COR-L47 (cell line): ENCODE data around the gene AMZ2.
"Not testable (repeated sequence)": the region's sequence is repeated elsewhere in the genome, so short reads cannot be mapped to it uniquely, and the experiment has no call there.

Experiments used
- DNase-seq: peaks from one replicate; lab custom pipeline; 2025; lab: John Stamatoyannopoulos, UW

Gene AMZ2

GRCh38 chr17:68220786-68221185 lies 27.1 kb upstream of the AMZ2 start:
- not testable (repeated sequence) for DNase-seq

GRCh38 chr17:68221786-68222185 lies 26.1 kb upstream of the AMZ2 start:
- no peak for DNase-seq

- DNase-seq: no peak
These were observed 25.2 kb upstream of the AMZ2 start for GRCh38 chr17:68222606-68223005.

- DNase-seq: not testable (repeated sequence)
These were observed 22.8 kb upstream of the AMZ2 start for GRCh38 chr17:68225055-68225454.

GRCh38 chr17:68228039-68228680 lies 19.7 kb upstream of the AMZ2 start:
- DNase-seq: not testable (repeated sequence)

- no peak for DNase-seq
These were observed 18.8 kb upstream of the AMZ2 start for GRCh38 chr17:68228817-68229570.

GRCh38 chr17:68229619-68230018 lies 18.2 kb upstream of the AMZ2 start:
- DNase-seq: no peak

- not testable (repeated sequence) for DNase-seq
These were observed 16.7 kb upstream of the AMZ2 start for GRCh38 chr17:68231131-68231530.

- DNase-seq: no peak
These were observed 16.3 kb upstream of the AMZ2 start for GRCh38 chr17:68231541-68231940.

- DNase-seq: not testable (repeated sequence)
These were observed 15.1 kb upstream of the AMZ2 start for GRCh38 chr17:68232741-68233140.

GRCh38 chr17:68234726-68235335 lies 13.0 kb upstream of the AMZ2 start:
- DNase-seq: not testable (repeated sequence)

- DNase-seq: not testable (repeated sequence)
These were observed 12.5 kb upstream of the AMZ2 start for GRCh38 chr17:68235336-68235791.

GRCh38 chr17:68237369-68238163 lies 10.3 kb upstream of the AMZ2 start:
- DNase-seq: not testable (repeated sequence)

GRCh38 chr17:68238164-68238870 lies 9.5 kb upstream of the AMZ2 start:
- no peak for DNase-seq

GRCh38 chr17:68238871-68239253 lies 9.0 kb upstream of the AMZ2 start:
- no peak for DNase-seq

- DNase-seq: no peak
These were observed 8.0 kb upstream of the AMZ2 start for GRCh38 chr17:68239632-68240366.

- no peak for DNase-seq
These were observed 1.4 kb upstream of the AMZ2 start for GRCh38 chr17:68246271-68247028.

- peak; percentile 59 for DNase-seq
These were observed 469 bp downstream of the AMZ2 start for GRCh38 chr17:68248199-68248825.

GRCh38 chr17:68248891-68249290 lies 1.0 kb downstream of the AMZ2 start:
- no peak for DNase-seq

- no peak for DNase-seq
These were observed 1.5 kb downstream of the AMZ2 start for GRCh38 chr17:68249354-68249765.
